Activated CD4-positive, alpha-beta T cell treated with anti-CD3 and anti-CD28 coated beads, Interleukin-2, amount 10 ng/mL, durations not matched to agents 24 days and 14 days (primary cell): ENCODE results near the gene UQCRC2. TPM values are rescaled to one million over a fixed set of nuclear protein-coding genes. Genes with fewer than 3 reads are reported as not detected.
"Not testable (repeated sequence)": the region's sequence is repeated elsewhere in the genome, so short reads cannot be mapped to it uniquely, and the experiment has no call there.

Source experiments
- DNase-seq: peaks from one replicate; pipeline ENCODE4 v3.0.0; 2022
- H3K27ac Mint-ChIP-seq: one replicate; pipeline ENCODE4 v1.8.0; 2022; ENCODE audit warnings: mild to moderate bottlenecking, mixed read lengths
- H3K27me3 Mint-ChIP-seq: one replicate; pipeline ENCODE4 v1.8.0; 2022; ENCODE audit warnings: mixed read lengths
- H3K36me3 Mint-ChIP-seq: one replicate; pipeline ENCODE4 v1.8.0; 2022; ENCODE audit warnings: low read depth, mild to moderate bottlenecking, mixed read lengths
- H3K4me1 Mint-ChIP-seq: one replicate; pipeline ENCODE4 v1.8.0; 2021; ENCODE audit warnings: mixed read lengths
- H3K4me3 Mint-ChIP-seq: one replicate; pipeline ENCODE4 v1.8.0; 2022; ENCODE audit warnings: mild to moderate bottlenecking, moderate library complexity, mixed read lengths
- H3K9me3 Mint-ChIP-seq: one replicate; pipeline ENCODE4 v1.8.0; 2021; ENCODE audit warnings: mixed read lengths
- intact Hi-C: fragments of 100-400 bp; cut with micrococcal nuclease; formaldehyde crosslinking; loops from one replicate; pipeline ENCODE4 v1.15.1; 2023
- total RNA-seq: library from RNA; stranded (reverse); gene quantifications from 2 replicates; pipeline ENCODE4 v1.2.3, GENCODE V29; 2022

UQCRC2 gene
- total RNA-seq = 256 and 266 TPM in 2 replicates

DNA sequence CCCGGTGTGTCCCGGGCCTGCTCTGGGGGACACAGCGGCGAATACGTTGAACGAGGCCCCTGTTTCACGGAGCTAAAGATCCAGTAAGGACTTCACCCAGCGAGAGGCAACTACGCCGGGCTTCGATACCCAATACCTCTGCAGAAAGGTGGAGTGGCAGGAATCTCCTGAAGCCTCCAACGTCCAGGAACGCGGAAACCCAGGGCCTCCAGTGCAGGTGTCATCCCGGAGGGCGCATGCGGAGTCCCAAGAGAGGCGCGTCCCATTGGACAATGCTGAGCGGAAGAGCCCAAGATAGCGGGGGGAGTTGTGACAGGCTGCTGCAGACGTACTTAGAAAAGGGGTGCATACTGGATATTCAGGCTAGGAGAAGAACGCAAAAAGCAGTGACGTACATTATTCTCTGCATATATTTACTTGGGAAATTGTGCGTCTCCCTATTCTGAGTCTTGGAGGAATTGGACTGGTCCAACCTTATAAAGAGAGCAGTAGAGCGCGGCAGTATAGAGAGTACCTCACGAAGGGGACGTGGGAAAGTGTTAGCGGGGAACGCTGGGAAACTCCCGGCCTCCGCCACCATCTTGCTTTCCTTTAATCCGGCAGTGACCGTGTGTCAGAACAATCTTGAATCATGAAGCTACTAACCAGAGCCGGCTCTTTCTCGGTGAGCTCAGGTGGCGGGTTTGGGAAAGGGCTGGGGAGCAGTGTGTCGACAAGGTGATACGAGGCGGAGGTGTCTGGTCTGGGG lies at the start of gene UQCRC2:
Gene UQCRC2, plus strand, starts transcription at position 569 of the 748 bp plus-strand sequence. Its CDS starts 63 bp downstream, at position 632.
- H3K36me3 Mint-ChIP-seq = peaks cover 30% of the 10 kb centered on the region
- H3K27me3 Mint-ChIP-seq = no peaks in the 10 kb centered on the region
- intact Hi-C loops = loop anchor here (1.0 to 10.0 kb wide), 6 partner anchors 134 to 428 kb away; partner anchors contain the start of genes METTL9 and POLR3E
- no peaks in the 10 kb centered on the region for H3K9me3 Mint-ChIP-seq
- peak; percentile 96 for DNase-seq
- H3K4me1 Mint-ChIP-seq = peaks cover 32% of the 10 kb centered on the region
- peak within 1 kb of the TSS; percentile 98 for H3K4me3 Mint-ChIP-seq
- H3K27ac Mint-ChIP-seq = peak within 1 kb of the TSS; percentile 97

DNA sequence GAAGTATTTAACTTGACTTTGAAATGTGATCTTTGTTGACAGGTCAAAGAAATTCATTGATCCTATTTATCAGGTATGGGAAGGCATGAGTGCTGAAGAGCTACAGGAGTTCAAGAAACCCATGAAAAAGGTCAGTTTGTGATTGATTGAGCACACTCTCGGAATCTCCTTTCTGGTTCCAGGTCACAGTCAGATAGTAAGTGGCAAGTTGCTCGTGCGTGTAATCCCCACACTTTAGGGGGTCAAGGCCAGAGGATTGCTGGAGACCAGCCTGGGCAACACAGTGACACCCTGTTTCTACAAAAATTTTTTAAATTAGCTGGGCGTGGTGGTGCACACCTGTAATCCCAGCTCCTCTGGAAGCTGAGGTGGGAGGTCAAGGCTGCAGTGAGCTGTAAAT lies 20.5 kb upstream of the UQCRC2 start:
- H3K9me3 Mint-ChIP-seq, H3K27me3 Mint-ChIP-seq, H3K4me3 Mint-ChIP-seq, intact Hi-C loops, H3K36me3 Mint-ChIP-seq, H3K27ac Mint-ChIP-seq: not testable (repeated sequence)
- peaks cover 14% of the 10 kb centered on the region for H3K4me1 Mint-ChIP-seq
- DNase-seq = peak; percentile 38

DNA sequence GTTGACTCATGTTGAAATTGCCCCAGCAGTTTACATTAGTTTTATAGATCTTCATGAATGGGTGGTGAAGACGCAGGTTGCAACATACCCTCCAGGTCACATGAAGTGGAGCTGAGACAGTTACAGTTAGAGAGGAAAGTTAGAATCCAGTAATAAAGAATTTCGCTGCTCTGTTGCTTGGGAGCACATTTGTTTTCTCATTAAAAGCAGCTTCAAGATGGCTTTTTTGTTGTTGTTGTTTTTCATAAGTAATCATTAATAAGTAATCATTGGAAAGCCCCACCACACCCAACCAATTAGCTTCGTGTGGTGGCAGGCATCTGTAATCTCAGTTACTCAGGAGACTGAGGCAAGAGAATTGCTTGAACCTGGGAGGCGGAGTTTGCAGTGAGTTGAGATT lies 19.8 kb upstream of the UQCRC2 start:
- H3K36me3 Mint-ChIP-seq, H3K4me3 Mint-ChIP-seq, H3K27ac Mint-ChIP-seq, DNase-seq, H3K9me3 Mint-ChIP-seq, H3K27me3 Mint-ChIP-seq, intact Hi-C loops: not testable (repeated sequence)
- H3K4me1 Mint-ChIP-seq = peaks cover 15% of the 10 kb centered on the region

DNA sequence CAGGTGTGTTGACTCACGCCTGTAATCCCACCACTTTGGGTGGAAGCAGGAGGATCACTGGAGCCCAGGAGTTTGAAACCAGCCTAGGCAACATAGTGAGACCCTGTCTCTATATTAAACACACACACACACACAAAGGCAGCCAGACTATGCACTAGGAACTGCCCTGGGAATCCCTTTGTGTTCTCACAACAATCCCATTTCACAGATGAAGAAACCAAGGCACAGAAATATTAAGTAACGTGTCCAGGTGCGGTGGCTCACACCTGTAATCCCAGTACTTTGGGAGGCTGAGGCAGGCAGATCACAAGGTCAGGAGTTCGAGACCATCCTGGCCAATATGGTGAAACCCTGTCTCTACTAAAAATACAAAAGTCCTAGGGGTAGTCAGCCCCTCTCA lies 19.4 kb upstream of the UQCRC2 start:
- DNase-seq, H3K36me3 Mint-ChIP-seq, intact Hi-C loops, H3K4me3 Mint-ChIP-seq, H3K27me3 Mint-ChIP-seq, H3K27ac Mint-ChIP-seq, H3K9me3 Mint-ChIP-seq: not testable (repeated sequence)
- H3K4me1 Mint-ChIP-seq = peaks cover 15% of the 10 kb centered on the region

DNA sequence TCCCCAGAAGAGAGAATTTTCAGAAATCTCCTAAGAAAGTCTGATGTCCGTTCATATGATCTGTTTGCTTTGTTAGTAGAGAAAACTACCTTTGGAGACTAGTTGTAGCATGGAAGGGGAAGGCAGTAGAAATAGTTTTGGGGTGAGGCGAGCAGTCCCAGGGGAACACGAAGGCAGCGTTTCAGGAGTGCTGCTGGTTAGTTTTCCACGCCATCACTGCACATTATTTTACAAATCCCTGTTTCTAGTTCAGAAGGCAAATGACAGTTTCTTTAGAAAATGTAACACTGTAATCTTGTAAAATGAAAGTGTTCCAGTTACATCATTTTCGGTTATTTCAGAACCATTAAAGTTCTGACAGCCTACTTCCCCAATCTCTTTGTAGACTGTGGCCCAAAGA lies 16.9 kb upstream of the UQCRC2 start:
- H3K27me3 Mint-ChIP-seq, intact Hi-C loops, H3K4me3 Mint-ChIP-seq, H3K27ac Mint-ChIP-seq, H3K36me3 Mint-ChIP-seq, H3K9me3 Mint-ChIP-seq: not testable (repeated sequence)
- peaks cover 15% of the 10 kb centered on the region for H3K4me1 Mint-ChIP-seq
- DNase-seq = peak; percentile 26

DNA sequence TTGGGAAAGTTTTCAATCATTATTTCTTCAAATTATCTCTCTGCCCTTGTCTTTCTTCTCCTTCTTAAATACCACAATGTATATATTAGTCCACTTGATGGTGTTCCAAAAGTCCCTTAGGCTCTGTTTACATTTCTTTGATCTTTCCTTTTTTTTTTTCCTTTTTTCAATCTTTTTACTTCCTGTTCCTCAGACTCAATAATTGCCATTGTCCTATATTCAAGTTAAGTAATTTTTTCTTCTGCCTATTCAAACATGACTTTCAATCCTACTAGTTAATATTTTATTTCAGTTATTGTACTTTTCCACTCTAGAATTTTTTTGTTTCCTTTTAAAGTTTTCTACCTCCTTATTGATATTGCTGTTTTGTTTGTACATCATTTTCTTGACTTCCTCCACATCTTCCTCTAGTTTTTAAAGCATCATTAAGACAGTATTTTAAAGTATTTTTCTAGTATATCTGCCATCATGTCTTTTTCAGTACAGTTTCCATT lies 15.8 kb upstream of the UQCRC2 start:
- Mint-ChIP-seq H3K27ac (no peak overlapping the region), H3K4me3 (no peak overlapping the region), H3K9me3 (no peaks in the 10 kb centered on the region), H3K27me3 (peaks cover 7% of the 10 kb centered on the region), H3K4me1 (peaks cover 15% of the 10 kb centered on the region), H3K36me3 (no peaks in the 10 kb centered on the region)
- intact Hi-C loops = no loop called here
- no peak for DNase-seq

DNA sequence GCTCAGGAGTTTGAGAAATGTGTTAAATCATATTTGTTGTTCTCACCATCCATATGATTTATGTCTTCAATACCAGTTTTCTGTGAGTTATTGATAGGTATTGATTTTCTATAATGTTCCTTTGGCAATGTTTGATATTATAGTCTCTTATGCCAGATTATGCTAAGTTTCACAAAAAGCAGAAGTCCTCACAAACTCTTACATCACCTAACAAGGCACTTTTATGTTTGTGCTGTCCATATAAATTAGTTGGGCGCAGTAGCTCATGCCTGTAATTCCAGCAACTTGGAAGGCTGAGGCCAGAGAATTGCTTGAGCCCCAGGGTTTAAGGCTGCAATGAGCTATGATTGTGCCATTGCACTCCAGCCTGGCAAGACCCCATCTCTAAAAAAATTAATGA lies 12.6 kb upstream of the UQCRC2 start:
- H3K4me1 Mint-ChIP-seq = peaks cover 8% of the 10 kb centered on the region
- no peak overlapping the region for H3K4me3 Mint-ChIP-seq
- no peaks in the 10 kb centered on the region for H3K36me3 Mint-ChIP-seq
- H3K27ac Mint-ChIP-seq = no peak overlapping the region
- no peak for DNase-seq
- peaks cover 5% of the 10 kb centered on the region for H3K27me3 Mint-ChIP-seq
- no peaks in the 10 kb centered on the region for H3K9me3 Mint-ChIP-seq
- intact Hi-C loops = no loop called here

DNA sequence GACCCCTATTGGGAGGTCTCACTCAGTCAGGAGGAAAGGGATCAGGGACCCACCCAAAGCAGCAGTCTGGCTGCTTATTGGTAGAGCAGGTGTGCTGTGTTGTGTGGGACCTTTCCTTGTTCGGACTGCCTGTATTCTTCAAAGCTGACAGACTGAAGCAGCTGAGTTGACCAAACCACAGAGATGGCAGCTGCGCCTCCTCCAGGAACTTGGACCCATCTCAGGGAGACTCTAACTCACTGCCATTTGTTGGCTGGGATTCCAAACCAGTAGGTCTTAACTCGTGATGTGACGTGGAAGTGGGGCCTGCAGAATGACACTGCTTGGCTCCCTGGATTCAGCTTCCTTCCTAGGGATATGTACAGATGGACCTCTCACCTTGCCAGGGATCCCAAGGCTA lies 9.6 kb upstream of the UQCRC2 start:
- no peak for DNase-seq
- no peak overlapping the region for H3K27ac Mint-ChIP-seq

DNA sequence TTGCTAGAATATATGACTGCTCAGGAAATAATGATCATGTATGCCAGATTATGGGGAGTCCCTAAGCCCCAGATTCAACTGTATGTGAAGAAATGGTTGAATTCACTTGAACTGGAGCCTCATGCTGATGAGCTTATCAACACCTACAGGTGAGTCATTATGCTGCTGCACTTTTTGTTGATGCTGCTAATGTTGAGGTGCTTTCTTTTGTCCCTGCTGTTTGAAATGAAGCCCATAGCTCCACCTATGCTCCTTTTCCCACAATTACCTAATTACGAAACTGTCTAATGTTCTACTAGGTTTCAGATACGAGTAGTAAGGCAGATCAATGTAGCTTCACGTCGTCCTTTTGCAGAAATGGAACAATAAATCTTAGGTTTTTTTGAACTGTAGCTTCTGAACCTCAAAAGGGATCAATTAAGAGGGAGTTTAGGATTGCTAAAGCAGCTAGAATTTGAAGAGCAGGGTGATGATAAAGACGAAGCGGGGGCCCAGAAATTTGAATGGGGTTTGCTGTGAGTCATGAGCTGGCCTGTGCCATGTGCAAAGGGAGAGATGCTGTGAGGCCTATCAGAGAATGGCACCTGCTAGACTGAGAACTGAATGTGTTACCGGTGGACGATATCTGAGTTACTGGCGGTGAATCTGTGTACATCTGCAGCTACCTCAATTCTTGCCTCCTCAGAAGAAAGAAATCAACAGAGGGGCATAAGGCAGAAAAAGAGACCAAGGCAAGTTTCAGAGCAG lies 6.1 kb upstream of the UQCRC2 start:
- Mint-ChIP-seq H3K4me1 (peaks cover 19% of the 10 kb centered on the region), H3K27me3 (no peaks in the 10 kb centered on the region), H3K9me3 (no peaks in the 10 kb centered on the region), H3K36me3 (peaks cover 6% of the 10 kb centered on the region), H3K27ac (peak overlapping the region; percentile 23), H3K4me3 (no peak overlapping the region)
- intact Hi-C loops = no loop called here
- DNase-seq = no peak

More for the DNA sequence above, 9.6 kb upstream of the UQCRC2 start:
- Mint-ChIP-seq H3K9me3 (no peaks in the 10 kb centered on the region), H3K36me3 (no peaks in the 10 kb centered on the region), H3K4me3 (no peak overlapping the region), H3K27me3 (peaks cover 3% of the 10 kb centered on the region), H3K4me1 (peaks cover 6% of the 10 kb centered on the region)
- intact Hi-C loops = no loop called here

DNA sequence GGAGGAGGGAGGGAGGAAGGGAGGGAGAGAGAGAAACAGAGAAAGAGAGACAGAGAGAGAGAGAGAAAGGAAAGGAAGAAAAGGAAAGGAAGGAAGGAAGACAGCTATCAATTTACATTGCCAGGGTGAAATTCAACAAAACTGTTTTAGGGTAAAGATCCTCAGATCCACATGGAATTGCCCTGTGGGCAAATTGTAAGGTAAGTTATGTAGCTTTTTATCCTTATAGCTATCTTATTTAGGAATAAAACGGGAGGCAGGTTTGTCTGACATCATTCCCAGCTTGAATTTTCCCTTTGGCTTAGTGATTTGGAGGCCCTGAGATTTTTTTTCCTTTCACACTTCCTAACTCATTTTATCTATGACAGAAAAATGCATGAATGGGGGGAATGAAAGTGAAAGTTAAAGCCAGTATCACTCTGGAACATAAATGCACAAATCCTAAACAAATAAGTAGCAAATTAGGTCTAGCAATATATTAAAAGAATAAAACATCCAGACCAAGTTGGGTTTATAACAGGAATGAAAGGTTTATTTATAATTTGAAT lies 3.4 kb upstream of the UQCRC2 start:
- no peak for DNase-seq
- no peaks in the 10 kb centered on the region for H3K9me3 Mint-ChIP-seq
- intact Hi-C loops = loop anchor here (5.0 to 10.0 kb wide), 3 partner anchors 302 to 425 kb away; partner anchors contain the start of gene METTL9
- peaks cover 9% of the 10 kb centered on the region for H3K36me3 Mint-ChIP-seq
- no peak overlapping the region for H3K4me3 Mint-ChIP-seq
- no peaks in the 10 kb centered on the region for H3K27me3 Mint-ChIP-seq
- no peak overlapping the region for H3K27ac Mint-ChIP-seq
- peaks cover 24% of the 10 kb centered on the region for H3K4me1 Mint-ChIP-seq

DNA sequence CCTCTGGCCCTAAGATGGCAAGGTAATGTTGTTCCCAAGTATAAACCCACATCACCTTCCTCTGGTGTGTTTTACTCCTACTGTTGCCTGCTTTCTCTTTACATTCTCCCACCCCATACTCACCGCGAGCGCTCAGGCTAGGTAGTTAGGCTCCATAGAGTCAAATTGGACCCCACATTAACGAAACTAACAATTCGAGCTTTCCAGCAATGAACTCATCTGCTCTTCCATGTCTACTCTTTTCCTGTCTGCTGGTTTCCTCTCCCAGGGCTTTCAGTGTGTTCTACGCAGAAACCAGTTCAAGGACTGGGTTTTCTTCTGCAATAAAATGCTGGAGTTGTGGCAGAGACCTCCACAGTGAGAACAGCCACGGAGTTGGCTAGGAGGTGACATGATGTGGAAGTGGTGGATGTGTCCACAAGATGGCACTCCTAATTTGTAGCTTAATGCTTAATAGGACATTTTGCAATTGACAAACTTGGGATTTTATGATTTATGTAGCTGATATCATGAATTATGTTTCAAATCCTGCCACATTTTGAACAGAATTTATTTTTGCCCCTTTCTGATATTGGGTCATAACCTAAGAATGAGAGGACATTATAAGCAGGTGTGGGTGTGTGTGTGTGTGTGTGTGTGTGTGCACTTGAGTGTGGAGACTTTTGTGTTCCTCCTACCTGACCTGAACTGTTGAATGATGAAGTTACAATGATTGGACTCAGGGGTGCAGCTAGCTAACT lies 2.2 kb upstream of the UQCRC2 start:
- no peaks in the 10 kb centered on the region for H3K27me3 Mint-ChIP-seq
- DNase-seq = peak; percentile 70
- peak overlapping the region; percentile 74 for H3K4me3 Mint-ChIP-seq
- peaks cover 30% of the 10 kb centered on the region for H3K4me1 Mint-ChIP-seq
- peaks cover 17% of the 10 kb centered on the region for H3K36me3 Mint-ChIP-seq
- peak overlapping the region; percentile 69 for H3K27ac Mint-ChIP-seq
- H3K9me3 Mint-ChIP-seq = no peaks in the 10 kb centered on the region
- intact Hi-C loops = loop anchor here (5.0 to 10.0 kb wide), 3 partner anchors 304 to 426 kb away; partner anchors contain the start of gene METTL9

DNA sequence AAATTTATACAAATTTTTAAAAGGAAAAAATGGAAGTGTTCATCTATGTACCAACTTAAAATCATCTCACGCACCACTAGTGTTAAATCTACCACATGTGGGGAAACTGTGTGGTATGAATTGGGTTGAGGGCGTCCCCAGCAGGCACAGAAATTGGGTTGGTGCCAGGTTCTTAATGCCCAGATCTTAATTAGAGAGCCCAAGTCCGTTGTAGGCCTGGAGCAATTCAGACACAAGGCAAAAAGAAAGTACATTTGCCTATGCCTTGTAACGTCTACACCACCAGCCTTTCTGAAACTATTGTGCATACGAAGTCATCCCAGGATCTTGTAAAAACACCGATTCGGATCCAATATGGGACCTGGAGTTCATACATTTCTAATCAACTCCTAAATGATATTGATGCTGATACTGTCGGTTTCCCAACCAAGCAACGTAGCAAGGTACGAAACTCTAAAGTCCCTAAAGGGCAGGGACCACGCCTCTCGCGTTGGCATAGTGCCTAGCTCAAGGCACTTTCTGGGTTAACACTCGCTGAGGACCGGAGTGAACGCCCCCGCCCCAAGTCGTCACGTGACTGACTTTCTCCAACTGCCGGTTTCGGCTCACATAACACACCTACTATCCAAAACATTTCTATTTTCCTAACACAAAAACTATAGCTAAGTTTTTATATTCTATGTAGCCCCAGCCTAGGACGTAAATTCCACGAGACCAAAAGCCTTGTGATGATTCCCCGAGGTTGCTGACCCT lies 945 bp upstream of the UQCRC2 start:
- peak; percentile 92 for DNase-seq
- Mint-ChIP-seq H3K27ac (peak overlapping the region; percentile 97), H3K27me3 (no peaks in the 10 kb centered on the region), H3K4me3 (peak overlapping the region; percentile 98), H3K36me3 (peaks cover 23% of the 10 kb centered on the region), H3K9me3 (no peaks in the 10 kb centered on the region), H3K4me1 (peaks cover 27% of the 10 kb centered on the region)
- intact Hi-C loops = loop anchor here (2.0 to 10.0 kb wide), 4 partner anchors 133 to 427 kb away; partner anchors contain the start of gene METTL9

DNA sequence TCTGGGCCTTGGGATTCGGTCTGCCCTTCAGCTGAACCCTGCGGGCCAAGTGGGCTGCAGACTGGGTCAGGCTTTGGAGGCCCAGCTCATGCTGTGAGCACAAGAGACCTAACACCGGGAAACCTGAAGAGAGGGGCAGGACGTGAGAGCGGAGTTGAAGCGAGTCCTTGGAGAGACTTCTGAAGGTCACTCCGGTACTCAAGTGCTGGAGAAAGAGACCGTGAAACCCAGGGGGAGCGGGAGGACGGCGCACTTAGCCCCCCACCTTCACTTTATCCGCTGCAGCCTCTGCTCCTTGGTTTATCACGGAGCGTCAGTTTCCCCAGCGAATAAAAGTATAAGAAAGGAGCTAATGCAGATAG lies 361 bp downstream of the UQCRC2 start:
- peak overlapping the region; percentile 97 for H3K27ac Mint-ChIP-seq
- peaks cover 32% of the 10 kb centered on the region for H3K4me1 Mint-ChIP-seq
- peak overlapping the region; percentile 98 for H3K4me3 Mint-ChIP-seq
- intact Hi-C loops = loop anchor here (1.0 to 10.0 kb wide), 6 partner anchors 135 to 429 kb away; partner anchors contain the start of genes METTL9 and POLR3E
- H3K27me3 Mint-ChIP-seq = no peaks in the 10 kb centered on the region
- H3K36me3 Mint-ChIP-seq = peaks cover 32% of the 10 kb centered on the region
- no peak for DNase-seq
- no peaks in the 10 kb centered on the region for H3K9me3 Mint-ChIP-seq
